GM12878 (cell line): ENCODE measurements around the gene RNF13.

Source experiments
- EGR1 ChIP-seq, 2 experiments: IDR thresholded peaks; 1 replicate in 1 of 2; 2 replicates in 1 of 2; pipeline ENCODE4 v1.6.1; 2011 to 2012; ENCODE audit warnings: low read depth in 2 of 2, low read length in 2 of 2, borderline replicate concordance in 1 of 2, mild to moderate bottlenecking in 1 of 2, moderate library complexity in 1 of 2
- EP300 ChIP-seq, 2 experiments: fragments of 150-350 bp in 1 of 2; IDR thresholded peaks; 2 replicates each; pipeline ENCODE4 v1.6.1; 2011 to 2012; ENCODE audit warnings: low read depth in 2 of 2, low read length in 2 of 2, borderline replicate concordance in 1 of 2, improper control_type of control experiment in 1 of 2, inconsistent platforms in 1 of 2; ENCODE audit not compliant: control insufficient read depth in 1 of 2
- EZH2 ChIP-seq: IDR thresholded peaks from 2 replicates; pipeline ENCODE4 v1.6.1; 2012; ENCODE audit warnings: low read depth, mild to moderate bottlenecking, control low read depth, inconsistent platforms, low read length, borderline replicate concordance; ENCODE audit not compliant: control insufficient read depth
- POLR2A ChIP-seq: IDR thresholded peaks from 2 replicates; pipeline ENCODE4 v1.6.1; 2011; ENCODE audit warnings: low read depth, mild to moderate bottlenecking, low read length
- POLR2AphosphoS5 ChIP-seq: IDR thresholded peaks from 2 replicates; pipeline ENCODE4 v1.6.1; 2011; ENCODE audit warnings: mild to moderate bottlenecking, low read length, inconsistent platforms
- RAD21 ChIP-seq: IDR thresholded peaks from 2 replicates; pipeline ENCODE4 v1.6.1; 2011; ENCODE audit warnings: mild to moderate bottlenecking, low read depth, low read length, moderate library complexity; ENCODE audit not compliant: insufficient read depth
- RBBP5 ChIP-seq: fragments of 200-600 bp; sonication (generic); conservative IDR thresholded peaks from 2 replicates; pipeline ENCODE4 v1.6.1; 2016
- TAF1 ChIP-seq: IDR thresholded peaks from 2 replicates; pipeline ENCODE4 v1.6.1; 2011; ENCODE audit warnings: mild to moderate bottlenecking, low read depth, low read length, borderline replicate concordance
- TF ChIP-seq, protein P1 (sequence below), 3 experiments: IDR thresholded peaks in 2 of 3; conservative IDR thresholded peaks in 1 of 3; 2 replicates each; pipeline ENCODE4 v1.5.1; 2011; ENCODE audit warnings: low read depth in 3 of 3, low read length in 3 of 3, mild to moderate bottlenecking in 3 of 3, control low read depth in 2 of 3, moderate library complexity in 2 of 3, inconsistent platforms in 1 of 3, mixed read lengths in 1 of 3; ENCODE audit not compliant: control insufficient read depth in 2 of 3, insufficient read depth in 1 of 3; ENCODE audit errors: extremely low read depth in 1 of 3

DNA sequence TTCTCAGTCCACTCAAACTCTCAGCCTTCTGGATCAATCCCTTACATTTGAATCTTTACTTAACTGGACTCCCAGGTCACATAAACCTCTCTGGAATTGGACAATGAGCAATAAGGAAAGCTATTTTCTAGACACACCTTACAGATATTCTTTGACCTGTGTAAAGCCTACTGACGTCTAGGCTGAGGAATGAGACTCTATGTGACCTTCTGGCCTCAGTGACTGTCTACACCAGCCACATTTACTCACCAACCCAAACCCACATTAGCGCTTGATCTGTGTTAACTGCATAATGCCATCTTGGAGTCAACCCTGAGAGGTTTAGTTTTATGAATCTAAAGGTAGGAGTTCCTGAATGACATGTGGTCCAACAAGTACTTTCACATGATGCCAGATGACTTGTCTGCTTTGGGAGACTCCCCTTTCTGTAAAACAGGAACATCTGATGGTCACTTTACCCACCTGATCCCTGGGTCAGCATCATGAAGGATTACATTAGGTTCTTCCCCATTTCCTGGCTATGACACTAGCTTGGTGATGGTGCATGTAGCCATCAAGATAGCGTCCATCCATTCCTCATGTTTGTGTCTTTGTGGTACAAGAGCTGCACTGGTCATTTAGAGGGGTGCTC, 49.3 kb upstream of the RNF13 start:
- TF ChIP-seq, protein P1, sequence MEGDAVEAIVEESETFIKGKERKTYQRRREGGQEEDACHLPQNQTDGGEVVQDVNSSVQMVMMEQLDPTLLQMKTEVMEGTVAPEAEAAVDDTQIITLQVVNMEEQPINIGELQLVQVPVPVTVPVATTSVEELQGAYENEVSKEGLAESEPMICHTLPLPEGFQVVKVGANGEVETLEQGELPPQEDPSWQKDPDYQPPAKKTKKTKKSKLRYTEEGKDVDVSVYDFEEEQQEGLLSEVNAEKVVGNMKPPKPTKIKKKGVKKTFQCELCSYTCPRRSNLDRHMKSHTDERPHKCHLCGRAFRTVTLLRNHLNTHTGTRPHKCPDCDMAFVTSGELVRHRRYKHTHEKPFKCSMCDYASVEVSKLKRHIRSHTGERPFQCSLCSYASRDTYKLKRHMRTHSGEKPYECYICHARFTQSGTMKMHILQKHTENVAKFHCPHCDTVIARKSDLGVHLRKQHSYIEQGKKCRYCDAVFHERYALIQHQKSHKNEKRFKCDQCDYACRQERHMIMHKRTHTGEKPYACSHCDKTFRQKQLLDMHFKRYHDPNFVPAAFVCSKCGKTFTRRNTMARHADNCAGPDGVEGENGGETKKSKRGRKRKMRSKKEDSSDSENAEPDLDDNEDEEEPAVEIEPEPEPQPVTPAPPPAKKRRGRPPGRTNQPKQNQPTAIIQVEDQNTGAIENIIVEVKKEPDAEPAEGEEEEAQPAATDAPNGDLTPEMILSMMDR (IDR thresholded peaks at IDR 0.05 in 2 of 3, conservative IDR thresholded peaks at IDR 0.05 in 1 of 3; ENCODE audit: control insufficient read depth in 2 of 3, extremely low read depth in 1 of 3, insufficient read depth in 1 of 3, low read depth in 3 of 3, low read length in 3 of 3): no peak
- no peak for TF ChIP-seq EGR1 (IDR thresholded peaks at IDR 0.05; ENCODE audit: borderline replicate concordance in 1 of 2, low read depth in 2 of 2, low read length in 2 of 2)
- no peak for TF ChIP-seq RBBP5
- no peak for TF ChIP-seq POLR2AphosphoS5
- TF ChIP-seq EZH2: no peak
- no peak for TF ChIP-seq RAD21
- no peak for TF ChIP-seq POLR2A
- no peak for TF ChIP-seq EP300 (IDR thresholded peaks at IDR 0.05; ENCODE audit: borderline replicate concordance in 1 of 2, control insufficient read depth in 1 of 2, low read depth in 2 of 2, low read length in 2 of 2)
- no peak for TF ChIP-seq TAF1
